HL-60/S4 treated with retinoic acid at 250 ng/mL for 4 days and 3 days (cell line): ENCODE data around the gene GPR35.

ENCODE experiments used
- in situ Hi-C: fragments of 300-500 bp; cut with MboI; formaldehyde crosslinking; loops from 2 replicates; pipeline ENCODE4 v1.7.0; 2022; ENCODE audit warnings: low sequenced_read_pairs

GPR35 gene

DNA sequence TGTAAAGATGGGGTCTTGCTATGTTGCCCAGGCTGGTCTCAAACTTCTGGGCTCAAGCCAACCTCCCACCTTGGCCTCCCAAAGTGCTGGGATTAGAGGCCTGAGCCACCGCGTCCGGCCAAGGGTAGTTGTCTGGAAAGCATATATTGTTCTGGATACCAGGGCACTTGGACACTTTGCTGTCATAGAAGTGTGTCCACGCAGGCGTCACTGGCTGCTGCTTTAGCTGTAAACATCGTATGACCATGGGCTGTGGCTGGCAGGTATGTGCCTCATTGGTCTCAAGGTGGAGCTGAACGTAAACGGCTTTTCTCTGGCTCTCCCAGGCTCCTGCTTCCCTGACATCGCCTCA is 3.2 kb upstream of the GPR35 start:
- in situ Hi-C loops = no loop called here

DNA sequence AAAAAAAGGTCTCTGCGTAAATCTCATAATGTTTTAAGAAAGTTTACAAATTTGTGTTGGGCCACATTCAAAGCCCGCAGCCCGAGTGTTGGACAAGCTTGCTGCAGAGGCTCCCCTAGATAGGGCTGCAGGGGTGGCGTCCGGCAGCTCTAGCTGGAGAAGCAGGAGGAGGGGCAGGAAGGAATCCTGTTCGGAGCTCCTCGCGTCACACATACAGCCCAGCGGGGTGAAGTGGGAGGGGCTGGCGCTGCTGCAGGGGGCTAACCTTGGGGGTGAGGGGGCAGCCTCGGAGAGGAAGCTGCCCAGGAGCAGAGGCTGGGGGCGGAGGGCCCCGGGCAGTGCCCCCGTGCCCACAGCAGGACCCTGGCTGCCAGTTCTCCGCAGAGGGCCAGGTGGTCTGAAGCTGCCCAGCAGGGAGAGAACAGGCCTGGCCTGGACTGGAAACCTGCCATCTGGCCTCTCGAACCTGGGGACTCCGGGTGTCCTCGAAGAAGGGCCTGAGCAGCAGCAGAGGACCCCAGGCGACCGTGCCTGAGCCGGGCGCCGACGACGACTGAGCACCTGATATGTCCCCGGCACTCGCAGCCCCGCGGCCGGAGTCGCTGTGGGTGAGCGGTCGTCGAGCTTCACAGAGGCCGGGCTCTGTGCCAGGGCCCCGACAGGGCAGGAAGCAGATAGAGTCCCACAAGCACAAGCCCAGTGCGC is 2.6 kb upstream of the GPR35 start:
- in situ Hi-C loops = no loop called here

DNA sequence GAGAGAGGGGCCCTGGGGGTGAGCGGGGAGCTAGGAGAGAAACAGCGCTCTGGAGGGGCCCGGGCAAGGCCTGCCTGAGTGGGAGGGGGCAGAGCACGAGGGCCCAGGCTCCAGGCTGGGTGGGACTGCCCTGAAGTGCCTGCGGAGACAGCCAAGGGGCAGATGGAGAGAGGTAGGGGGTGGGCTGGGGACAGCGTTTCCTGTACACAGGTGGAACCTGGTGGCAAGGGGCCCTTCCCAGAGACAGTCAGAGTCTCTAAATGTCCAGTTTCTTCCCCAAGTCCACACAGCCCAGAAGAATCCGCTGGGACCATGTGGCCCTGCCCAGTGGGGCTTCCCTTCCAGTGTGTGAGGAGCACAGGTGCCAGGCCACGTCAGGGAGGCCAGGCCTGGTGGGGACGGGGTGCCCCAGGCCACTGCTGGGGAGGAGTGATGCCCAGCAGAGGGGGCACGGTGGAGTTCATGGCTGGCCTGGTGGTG is 1.7 kb upstream of the GPR35 start:
- in situ Hi-C loops = no loop called here

DNA sequence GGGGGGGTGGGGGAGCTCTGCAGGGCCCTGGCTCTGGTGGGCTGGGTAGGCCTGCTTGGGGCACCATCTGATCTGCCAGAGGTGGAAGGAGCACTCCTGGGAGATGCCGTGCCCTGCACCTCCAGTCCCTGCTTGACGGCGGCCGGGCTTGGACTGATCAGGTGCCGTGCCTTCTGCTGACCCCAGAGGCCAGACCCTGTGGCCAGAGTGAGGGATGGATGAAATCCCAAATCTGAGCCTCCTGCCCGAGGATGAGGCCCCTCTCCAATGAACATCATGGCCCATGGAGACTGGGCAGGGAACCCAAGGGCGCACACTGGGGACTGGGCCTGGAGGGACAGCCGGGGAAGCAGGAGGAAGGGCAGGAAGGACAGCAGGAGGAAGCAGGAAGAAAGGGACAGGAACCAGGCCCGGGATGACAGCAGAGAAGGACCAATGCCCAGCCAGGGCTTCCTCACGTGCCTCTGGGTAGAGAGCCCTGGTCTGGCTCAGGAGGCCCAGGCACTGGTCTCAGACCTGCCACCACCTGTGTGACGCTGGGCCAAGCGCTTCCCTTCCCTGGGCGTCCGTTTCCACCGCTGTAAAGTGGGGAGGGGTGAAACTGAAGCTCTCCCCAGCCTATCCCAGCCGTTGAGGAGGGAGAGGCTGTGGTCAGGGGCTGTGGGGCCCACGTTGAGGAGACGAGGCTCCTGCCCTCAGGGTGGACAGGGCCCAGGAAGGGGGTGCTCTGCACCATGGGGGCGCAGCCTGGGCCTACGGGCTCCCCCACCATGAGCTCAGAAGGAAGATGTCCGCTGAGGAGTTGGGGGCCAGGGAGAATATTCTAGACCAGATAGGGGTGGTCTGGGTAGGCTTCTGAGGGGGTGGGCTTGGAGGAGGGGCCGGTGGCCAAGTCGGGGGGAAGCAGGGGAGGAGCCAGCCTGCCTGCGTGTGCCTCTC is 1.0 kb upstream of the GPR35 start:
- in situ Hi-C loops = no loop called here

DNA sequence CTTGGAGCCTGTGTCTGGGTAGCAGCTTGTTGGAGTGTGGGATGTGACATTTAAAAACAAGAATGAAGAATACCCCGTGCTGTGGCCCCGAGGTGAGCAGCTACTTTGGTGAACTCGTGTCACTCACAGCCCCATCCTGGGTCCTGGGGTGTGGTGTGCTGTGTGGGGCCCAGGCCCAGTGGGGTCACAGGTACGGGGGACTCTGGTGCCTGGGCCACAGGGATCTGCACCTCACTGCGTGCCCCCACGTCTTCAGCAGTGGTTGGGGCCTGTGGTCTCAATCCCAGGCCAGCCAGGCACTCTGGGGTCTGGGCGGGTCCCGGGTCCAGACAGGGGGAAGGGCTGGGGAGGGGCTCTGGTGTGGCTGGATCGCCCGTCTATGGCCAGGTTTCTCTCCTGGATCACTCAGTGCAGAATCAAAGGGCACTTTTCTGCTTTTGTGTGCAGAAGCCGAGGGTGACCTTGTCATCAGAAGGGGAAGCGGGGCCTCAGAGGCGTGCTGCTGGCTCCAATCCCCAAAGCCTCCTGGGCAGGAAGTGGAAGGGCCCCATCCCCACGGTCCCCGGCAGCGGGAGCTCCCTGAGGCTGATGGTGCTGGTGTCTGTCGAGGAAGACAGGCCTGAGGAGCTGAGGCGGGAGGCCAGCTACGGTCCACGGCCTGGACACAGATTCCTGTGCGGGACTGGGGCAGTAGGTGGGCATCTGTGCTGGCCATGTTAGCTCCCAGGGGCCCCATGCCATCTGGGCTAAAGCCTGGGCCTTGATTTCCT is 1.4 kb downstream of the GPR35 start:
- in situ Hi-C loops = no loop called here

DNA sequence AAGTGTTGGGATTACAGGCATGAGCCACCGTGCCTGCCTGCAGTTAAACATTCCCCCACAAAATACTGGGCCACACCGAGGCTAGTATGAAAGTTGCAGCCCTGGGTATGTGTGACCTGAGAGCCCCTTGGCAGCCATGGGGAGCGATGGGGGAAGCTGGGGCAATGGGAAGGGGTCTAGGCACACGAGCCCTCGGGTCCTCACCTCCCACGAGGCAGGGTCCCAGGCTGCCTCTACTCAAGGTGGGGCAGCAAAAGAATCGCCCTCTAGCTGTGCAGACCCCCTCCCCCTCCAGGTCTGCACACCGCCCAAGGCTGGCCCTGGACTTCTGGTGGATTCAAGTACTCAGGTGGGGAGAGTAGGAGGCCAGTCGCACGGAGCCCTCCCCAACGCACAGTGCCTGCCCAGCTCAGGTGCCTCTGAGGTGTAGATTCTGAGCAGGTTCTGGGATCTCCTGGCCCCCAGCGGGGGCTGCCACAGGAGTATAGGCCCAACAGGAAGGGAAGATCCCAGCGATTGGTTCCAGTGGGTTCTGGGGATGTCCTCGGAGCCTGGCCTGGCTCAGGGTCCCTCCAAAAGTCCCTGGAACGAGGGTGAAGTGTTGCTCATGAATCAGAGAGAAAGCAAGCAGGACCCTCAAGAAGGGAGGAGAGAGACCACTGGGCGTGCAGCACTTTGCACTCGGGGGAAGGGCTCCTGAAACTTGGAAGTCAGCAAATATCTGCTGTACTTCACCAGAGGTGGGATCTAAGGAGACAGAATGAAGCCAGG is 2.6 kb downstream of the GPR35 start:
- in situ Hi-C loops = no loop called here

DNA sequence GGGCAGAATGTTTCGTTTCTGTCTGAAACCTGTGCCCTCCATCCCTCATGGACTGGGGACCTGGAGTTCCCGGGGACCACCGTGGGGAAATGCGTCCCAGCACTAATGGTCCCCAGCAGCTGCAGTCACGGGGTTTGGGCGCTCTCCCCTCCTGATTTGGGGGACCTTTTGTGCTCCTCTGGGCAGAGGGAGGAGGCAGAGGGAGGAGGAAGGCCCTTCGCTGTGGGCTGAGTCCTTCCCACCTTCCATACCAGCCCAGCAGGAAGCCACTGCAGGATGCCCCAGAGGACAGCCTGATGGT is 3.2 kb downstream of the GPR35 start:
- in situ Hi-C loops = no loop called here

DNA sequence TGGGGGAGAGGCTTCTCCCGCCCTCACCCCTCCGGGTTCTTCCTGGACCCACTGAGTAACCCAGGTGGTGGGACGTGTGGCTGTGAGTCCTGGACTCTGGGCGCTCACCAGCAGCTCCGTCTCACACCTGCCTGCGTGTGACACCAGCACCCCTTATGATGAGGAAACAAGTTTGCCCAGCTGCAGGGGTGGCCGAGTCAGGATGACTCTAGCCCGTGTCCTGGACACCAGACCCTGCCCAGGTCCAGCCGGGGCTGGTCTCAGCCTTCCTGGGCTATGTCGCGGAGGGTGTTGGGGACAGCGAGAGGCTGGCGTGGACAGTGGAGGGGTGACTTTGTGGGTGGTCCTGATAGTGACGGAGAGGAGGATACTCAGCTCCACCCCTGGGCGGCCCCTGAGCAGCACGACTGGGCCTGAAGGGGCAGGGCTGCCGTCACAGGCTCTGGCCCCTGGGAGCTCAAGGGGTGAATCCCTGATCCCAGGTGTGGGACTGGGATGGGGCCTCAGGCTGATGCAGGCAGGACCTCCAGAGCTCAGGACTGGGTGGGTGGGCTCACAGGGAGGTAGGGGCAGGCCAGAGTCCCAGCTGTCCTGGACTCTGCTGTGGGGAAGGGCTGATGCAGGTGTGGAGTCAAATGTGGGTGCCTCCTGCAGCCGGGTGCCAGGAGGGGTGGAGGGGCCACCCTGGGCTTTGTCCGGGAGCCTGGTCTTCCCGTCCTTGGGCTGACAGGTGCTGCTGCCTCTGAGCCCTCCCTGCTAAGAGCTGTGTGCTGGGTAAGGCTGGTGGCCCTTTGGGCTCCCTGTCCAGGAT is 3.7 kb downstream of the GPR35 start:
- in situ Hi-C loops = no loop called here

DNA sequence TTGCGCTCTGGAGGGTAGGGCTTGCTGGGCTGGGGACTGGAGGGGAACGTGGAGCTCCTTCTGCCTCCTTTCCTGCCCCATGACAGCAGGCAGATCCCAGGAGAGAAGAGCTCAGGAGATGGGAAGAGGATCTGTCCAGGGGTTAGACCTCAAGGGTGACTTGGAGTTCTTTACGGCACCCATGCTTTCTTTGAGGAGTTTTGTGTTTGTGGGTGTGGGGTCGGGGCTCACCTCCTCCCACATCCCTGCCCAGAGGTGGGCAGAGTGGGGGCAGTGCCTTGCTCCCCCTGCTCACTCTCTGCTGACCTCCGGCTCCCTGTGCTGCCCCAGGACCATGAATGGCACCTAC is 4.3 kb downstream of the GPR35 start:
- in situ Hi-C loops = no loop called here

DNA sequence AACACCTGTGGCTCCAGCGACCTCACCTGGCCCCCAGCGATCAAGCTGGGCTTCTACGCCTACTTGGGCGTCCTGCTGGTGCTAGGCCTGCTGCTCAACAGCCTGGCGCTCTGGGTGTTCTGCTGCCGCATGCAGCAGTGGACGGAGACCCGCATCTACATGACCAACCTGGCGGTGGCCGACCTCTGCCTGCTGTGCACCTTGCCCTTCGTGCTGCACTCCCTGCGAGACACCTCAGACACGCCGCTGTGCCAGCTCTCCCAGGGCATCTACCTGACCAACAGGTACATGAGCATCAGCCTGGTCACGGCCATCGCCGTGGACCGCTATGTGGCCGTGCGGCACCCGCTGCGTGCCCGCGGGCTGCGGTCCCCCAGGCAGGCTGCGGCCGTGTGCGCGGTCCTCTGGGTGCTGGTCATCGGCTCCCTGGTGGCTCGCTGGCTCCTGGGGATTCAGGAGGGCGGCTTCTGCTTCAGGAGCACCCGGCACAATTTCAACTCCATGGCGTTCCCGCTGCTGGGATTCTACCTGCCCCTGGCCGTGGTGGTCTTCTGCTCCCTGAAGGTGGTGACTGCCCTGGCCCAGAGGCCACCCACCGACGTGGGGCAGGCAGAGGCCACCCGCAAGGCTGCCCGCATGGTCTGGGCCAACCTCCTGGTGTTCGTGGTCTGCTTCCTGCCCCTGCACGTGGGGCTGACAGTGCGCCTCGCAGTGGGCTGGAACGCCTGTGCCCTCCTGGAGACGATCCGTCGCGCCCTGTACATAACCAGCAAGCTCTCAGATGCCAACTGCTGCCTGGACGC is 4.9 kb downstream of the GPR35 start:
- in situ Hi-C loops = no loop called here

DNA sequence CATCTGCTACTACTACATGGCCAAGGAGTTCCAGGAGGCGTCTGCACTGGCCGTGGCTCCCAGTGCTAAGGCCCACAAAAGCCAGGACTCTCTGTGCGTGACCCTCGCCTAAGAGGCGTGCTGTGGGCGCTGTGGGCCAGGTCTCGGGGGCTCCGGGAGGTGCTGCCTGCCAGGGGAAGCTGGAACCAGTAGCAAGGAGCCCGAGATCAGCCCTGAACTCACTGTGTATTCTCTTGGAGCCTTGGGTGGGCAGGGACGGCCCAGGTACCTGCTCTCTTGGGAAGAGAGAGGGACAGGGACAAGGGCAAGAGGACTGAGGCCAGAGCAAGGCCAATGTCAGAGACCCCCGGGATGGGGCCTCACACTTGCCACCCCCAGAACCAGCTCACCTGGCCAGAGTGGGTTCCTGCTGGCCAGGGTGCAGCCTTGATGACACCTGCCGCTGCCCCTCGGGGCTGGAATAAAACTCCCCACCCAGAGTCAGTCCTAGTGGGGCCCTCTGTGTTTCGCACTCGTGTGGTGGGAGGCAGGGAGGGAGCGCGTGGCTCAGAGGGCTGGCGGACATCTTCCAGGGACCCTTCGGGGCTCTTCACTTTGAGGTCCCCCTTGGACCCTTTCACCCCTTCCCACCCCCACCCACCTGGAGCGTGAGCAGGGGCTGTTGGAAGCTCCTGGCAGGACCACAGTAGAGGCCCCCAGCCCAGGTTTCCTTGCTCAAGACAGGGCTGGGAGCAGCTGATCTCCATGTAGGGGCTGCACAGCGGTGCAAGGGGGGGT is 5.7 kb downstream of the GPR35 start:
- in situ Hi-C loops = no loop called here

DNA sequence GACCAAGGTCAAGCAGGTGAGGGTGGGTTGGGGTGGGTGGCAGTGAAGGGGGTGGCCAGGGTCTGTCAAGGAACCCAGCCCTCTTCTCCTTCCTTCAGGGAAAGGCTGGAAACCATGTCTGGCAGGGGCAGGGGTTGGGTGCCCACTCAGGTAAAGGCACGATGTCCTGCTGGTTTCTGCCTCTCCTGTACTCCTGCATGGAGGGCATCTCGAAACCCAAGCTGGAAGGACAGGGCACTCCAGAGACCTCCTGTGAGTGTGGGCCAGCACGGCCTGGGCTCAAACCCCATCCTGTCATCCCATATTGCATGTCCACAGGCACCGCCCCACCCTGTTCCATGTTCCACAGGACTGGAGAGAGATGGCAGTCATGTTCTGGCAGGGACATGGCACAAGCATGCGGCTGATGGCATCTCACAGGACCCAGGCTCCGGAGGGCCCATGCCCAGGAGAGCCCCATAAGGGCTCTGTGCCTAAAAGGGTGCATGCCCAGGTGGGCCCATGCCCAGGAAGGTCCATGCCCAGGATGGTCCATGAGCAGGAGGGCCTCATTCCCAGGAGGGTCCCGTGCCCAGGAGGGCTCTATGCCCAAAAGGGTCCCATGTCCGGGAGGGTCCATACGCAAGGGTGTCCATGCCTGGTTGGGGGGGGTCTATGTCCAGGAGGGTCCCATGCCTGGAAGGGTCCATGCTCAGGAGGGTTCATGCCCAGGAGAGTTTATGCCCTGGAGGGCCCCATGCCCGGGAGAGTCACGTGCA is 6.4 kb downstream of the GPR35 start:
- in situ Hi-C loops = no loop called here

DNA sequence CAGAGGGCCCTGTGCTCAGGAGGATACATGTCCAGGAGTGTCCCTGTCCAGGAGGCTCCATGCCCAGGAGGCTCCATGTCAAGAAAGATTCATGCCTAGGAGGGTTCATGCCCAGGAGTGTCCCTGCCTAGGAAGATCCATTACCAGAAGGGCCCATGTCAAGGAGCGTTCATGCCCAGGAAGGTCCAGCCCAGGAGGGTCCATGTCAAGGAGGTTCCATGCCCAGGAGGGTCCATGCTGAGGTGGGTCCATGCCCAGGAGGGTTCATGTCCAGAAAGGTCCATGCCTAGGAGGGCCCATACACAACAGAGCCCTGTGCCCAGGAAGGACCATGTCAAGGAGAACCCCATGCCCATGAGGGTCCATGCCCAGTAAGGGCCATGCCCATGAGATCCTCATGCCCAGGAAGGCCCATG is 7.0 kb downstream of the GPR35 start:
- in situ Hi-C loops = no loop called here

DNA sequence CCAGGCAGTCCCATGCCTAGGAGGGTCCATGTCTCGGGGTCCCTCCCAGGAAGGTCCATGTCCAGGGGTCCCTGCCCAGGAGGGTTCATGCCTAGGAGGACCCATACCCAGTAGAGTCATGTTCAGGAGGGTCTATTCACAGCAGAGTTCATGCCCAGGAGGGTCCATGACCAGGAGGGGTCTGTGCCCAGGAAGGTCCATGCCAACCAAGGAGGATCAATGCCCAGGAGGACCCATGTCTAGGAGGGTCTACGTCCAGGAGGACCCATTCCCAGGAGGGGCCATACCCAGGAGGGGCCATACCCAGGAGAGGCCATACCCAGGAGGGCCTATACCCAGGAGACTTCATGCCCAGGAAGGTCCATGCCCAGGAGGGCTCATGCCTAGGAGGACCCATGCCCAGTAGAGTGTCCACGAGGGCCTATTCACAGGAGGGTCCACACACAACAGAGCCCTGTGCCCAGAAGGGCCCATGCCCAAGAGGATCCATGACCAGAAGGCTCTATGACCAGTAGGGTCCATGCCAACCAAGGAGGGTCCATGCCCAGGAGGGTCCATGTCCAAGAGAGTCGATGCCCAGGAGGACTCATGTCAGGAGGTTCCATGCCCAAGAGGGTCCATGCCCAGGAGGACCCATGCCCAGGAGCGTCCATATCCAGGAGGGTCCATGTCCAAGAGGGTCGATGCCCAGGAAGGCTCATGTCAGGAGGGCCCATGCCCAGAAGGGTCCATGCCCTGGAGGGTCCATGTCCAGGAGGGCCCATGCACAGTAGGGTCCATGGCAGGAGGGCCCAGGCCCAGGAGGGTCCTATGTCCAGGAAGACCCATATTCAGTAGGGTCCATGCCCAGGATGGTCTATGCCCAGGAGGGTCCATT is 10.1 kb downstream of the GPR35 start:
- in situ Hi-C loops = no loop called here

DNA sequence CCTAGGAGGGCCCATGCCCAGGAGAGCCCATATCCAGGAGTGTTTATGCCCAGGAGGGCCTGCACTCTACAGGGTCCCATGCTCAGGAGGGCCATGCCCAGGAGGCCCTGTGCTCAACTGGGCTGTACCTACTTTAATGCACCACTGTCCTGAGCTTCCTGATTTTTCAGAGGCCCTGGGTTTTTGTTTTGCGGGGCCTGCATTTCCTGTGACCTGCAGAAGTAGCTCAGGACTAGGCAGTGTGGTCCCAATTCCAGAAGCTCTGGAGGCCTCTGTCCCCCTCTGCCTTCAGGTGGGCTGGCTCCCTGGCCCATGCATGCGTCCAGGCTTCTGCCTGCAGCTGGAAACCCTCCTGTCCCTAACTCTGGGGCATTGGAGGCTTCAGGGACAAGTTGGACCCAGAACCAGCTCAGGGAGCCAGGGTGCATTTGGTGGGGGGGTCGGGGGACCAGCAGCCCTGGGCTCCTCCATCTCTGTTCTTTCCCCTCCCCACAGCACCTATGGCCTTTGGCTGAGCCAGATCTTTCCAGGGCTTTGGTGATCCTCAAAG is 10.8 kb downstream of the GPR35 start:
- in situ Hi-C loops = no loop called here

DNA sequence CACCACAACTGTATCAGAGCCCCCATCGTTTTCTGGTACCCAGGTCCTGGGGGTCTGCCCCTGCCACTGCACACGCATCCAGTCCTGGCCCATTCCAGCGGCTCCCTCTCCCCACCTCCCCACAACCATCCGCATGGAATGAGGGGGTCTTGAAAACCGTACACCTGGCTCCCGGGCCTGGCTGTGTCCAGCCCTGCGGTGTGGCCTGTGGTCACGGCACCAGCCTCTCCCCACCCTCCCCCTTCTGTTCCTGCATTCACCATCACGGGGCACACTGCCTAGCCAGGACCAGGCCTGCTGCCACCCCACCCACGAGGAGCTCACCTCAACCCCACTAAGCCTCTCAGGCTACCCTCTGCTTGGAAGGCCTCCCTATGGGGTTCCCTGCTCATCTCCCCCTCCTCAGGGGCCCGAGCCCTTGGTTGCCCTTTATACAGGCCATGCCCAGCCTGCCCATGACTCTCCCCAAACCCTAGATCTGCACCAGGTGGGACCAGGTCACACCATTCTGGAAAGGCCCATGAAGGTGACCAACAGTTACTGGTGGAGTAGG is 11.4 kb downstream of the GPR35 start:
- in situ Hi-C loops = no loop called here
